Upper lobe of left lung (tissue), 4 donors: Measurements from ENCODE around the gene KCTD5.

Experiments used
- CTCF ChIP-seq, 6 experiments: fragments of 450-650 bp in 4 of 6; fragments of 200-600 bp in 2 of 6; sonication (generic) in 2 of 6; IDR thresholded peaks; one replicate each; pipeline ENCODE4 v1.5.1; 2016 to 2019; ENCODE audit warnings: antibody characterized with exemption in 6 of 6
- POLR2AphosphoS5 ChIP-seq, 2 donors: sonication (generic); formaldehyde crosslinking; IDR thresholded peaks; one replicate each; pipeline ENCODE4 v1.5.1; 2017; ENCODE audit warnings: antibody characterized with exemption in 2 of 2

- TF ChIP-seq CTCF (IDR thresholded peaks at IDR 0.05) (no peak), POLR2AphosphoS5 (IDR thresholded peaks at IDR 0.05) (no peak)
Observed at GRCh38 chr16:2704983-2705275, 22.6 kb downstream of the KCTD5 start.
